ENCODE data around the gene PCK2.

The PCK2 gene

GRCh38 chr14:24136684-24137528 is 42.8 kb downstream of the PCK2 start:
- no peak for DNase-seq (ENCODE audit: low read depth)

DNA sequence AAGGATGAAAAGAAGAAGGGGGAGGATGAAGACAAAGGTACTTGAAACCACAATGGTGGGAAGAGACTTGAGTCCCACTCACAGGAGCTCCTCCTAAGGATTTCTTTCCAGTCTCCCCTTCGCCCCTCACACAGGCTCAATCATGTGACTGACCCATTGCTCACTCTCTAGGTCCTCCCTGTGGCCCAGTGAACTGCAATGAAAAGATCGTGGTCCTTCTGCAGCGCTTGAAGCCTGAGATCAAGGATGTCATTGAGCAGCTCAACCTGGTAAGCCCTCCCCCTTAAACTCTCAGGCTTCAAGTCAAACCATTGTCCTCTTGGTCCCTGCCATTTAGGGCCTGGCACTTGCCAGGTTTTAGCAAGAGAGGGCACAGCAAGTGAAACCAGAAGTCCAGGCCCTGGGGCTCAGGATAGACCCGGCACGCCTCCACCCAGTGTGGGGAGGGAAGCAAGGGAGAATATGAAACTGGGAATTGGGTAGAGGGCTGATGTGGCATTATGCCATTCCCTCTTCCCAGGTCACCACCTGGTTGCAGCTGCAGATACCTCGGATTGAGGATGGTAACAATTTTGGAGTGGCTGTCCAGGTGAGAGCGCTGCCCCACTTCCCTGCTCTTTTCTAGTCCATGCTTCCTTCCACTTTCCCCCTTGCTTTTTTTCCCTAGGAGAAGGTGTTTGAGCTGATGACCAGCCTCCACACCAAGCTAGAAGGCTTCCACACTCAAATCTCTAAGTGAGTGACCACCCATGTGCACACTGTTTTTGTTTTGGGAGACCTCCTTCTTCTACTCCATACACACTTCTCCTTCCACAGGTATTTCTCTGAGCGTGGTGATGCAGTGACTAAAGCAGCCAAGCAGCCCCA is 43.7 kb downstream of the PCK2 start:
- DNase-seq (ENCODE audit: low read depth), result no peak

GRCh38 chr14:24138396-24139271 is 44.5 kb downstream of the PCK2 start:
- DNase-seq (ENCODE audit: low read depth), result no peak

DNA sequence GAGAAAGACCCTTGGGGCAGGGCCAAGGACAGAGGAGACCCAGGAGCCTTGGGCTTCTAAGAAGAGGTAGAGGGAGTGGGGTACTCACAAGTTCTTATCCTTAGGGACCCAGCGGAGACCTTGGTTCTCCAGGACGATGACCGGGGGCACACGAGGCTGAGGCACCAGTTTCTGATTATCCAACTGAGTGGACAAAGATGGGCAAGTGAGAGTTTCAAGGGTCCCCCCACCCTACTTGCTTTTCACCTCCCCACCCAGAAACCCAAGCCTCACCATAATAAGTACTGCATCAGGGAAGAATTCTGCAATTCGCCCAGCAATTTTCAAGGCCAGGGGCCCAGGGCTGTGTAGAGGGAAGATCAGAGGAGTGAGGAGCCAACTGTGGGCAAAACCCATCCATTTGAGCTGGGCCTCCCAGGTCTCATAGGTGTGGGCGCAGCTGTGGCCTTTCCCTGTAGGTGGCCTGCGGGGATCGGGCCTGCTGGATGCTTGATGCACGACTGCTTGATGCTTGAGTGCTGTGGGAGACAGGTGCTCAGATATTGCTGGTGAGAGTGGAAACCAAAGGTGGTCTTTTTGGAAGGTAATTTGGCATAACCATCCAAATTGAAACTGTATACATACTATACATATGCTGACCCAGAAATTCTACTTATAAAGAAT is 45.3 kb downstream of the PCK2 start:
- DNase-seq (ENCODE audit: low read depth), result no peak

DNA sequence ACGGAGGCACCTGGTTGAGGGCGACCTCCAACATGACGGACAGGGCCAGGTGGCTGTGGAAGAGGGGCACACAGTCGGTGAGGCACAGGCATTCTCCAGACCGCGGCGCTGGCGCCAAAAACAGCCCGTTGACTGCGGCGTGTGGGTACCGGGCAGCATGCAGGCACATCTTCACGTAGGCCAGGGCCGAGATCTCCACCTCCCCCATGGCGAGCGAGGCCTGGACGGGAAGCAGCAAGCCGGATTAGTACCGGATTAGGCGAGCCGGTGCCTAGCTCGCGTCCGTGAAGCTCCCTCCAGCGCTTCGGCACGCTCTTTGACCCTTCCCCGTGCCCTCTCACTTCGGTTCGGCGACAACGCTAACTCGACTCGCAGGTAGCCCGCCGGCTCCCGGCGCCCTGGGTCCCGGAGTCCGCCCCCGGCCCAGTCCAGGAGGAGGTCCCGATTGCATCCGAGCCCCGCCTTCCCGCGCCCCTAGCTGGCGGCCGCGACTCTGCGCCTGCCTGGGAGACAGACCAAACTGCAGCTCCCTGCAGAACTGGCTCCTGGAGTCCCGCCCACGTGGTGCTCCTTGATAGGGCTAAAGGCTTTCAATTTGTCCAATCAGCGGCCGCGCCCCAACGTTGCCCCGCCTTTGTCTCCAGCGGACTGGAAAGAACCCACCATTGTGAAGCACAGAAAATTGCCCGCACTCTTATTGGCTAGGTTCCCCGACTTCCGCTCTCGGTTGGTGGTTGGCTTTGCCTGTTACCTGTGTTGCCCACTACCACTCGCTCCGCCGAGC is 47.2 kb downstream of the PCK2 start, which contains the start of gene EMC9:
Gene EMC9, minus strand, starts transcription at position 495 of the 784 bp plus-strand sequence. Its CDS starts 287 bp downstream, at position 208.
- DNase-seq (ENCODE audit: low read depth), result peak; percentile 98

- DNase-seq (ENCODE audit: low read depth), result no peak
Observed at GRCh38 chr14:24143511-24143910, 49.4 kb downstream of the PCK2 start.

DNA sequence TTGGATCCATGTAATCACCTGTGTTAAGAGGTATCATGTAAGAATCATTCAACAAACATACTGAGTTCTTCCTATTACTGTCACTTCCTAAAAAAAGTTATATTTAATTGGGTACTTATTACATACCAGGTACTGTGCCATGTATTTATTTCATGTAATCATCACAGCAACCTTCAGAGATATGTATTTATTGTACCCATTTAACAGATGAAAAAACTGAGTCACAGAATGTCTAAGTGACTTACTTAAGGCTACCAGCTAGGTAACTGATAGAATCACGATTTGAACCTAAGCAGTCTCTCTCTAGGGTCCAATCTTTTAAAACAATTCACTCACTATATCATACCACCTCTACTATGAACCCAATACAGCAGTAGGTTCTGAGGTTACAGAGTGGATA is 50.3 kb downstream of the PCK2 start:
- DNase-seq (ENCODE audit: low read depth), result no peak

DNA sequence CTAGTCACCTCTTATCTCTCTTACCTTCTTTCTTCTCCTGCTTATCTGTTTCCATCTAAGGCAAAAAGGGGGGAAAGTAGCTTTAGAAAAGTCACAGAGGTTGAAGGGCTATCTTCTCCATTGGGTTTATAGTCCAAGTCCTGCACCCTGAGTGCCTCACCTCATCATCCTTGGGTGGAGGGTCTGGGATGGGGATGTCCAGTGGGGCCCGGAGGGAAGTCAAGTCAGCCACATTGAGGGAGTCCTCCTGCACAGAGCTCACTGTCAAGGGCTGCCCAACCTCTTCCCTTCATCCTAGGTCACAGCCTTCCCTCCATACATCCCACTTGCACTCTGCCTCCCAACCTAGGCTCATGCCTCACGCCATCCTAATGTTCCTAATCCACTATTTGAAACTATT is 51.1 kb downstream of the PCK2 start:
- no peak for DNase-seq (ENCODE audit: low read depth)

DNA sequence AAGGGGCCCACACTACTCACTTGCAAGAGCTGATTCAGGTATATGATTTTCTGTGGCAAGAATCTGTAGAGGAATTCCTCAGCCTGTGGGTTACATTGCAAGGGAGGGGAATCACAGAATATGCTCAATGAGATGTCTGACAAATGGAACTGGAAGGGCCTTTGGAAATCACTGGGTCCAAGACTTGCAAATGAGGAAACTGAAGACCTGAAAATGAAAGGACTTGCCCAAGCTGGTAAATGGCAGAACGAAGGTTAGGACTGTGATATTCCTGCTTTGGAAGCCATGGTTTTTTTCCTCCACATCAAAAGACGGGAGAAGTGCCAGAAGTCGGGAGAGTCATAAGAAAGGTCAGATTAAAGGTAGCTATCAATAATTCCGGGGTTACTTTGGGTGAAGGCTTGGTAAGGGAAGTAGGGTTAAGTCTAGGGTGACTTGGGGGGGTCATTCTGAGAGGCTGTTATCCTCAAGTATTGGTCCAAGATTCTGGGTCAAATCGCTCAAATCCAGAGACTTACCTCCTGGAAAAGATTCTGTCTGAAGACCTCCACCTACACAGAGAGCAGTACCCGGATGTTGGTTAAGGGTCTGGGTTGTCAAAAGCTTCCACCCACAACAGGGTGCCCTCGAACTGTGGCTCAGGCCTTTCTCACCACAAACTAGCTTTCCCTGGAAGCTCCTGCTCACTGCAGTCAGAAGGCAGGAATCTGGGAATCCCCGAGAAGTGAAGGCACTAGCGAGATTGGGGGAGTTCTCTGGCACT is 51.8 kb downstream of the PCK2 start:
- no peak for DNase-seq (ENCODE audit: low read depth)

DNA sequence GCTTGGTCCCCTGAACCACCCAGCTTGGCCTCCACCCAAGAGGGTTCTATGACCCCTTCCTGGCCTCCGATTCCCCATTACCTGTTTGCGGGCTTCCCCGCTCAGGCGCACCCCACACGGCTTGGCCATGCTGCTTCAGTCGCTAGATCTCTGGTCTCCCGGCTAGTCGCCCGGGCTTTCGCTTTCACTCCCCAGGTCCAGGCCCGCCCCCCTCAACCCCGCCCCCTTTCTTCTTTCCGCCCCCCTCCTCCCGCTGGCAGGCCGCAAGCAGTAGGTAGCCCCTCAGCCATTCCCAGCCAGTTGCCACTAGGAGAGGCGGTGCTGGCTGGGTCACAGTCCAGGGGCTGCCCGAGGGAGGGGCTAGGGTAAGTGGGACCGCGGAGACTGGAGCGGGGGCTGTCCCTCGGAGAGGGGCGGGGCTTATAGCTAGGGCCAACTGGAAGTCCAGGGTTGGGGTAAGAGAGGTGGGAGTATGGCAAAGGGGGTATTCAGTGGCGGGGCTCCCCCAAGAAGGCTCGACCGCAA is 52.4 kb downstream of the PCK2 start, which contains the start of gene PSME2:
Gene PSME2, minus strand, starts transcription at position 158 of the 525 bp plus-strand sequence. Its CDS starts 29 bp downstream, at position 129.
- DNase-seq (ENCODE audit: low read depth), result peak; percentile 73

DNA sequence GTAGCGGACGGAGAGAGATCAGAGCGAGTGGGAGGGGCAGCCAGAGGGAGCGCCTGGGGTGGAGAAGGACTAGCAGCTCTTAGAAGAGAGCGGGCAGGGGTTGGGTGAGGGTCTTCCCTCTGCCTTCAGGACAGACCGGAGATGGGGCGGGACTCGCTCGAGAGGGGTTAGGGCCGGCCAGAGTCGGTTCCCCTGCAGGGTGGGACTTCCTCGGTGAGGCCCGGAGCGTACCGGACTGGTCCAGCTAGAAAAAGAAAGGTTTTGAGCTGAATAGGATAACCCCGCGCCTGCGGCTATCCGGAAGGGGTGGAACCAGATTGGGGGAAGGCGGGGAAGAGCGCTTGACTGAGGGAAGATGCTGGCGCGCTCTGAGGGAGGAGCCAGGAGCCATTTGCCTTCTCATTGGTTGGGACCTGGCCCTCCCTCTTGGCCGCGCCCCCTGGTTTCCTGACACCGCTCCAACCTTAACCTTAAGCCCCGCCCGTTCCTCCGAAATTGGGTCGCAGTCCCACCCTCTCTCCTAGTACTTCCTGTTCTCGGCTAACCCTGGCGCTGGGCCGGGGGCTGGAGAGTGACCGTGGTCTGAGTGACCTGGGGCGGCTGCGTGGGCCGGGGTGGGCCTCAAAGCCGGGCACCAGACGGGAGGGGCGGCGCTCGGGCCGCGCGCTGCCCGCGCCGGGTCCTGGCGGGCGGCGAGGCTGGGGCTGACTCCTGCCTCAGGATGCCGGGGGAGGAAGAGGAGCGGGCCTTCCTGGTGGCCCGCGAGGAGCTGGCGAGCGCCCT is 53.1 kb downstream of the PCK2 start, which contains the start of gene RNF31:
Gene RNF31, plus strand, starts transcription at position 521 of the 783 bp plus-strand sequence. Its CDS starts 201 bp downstream, at position 722.
- DNase-seq (ENCODE audit: low read depth), result peak; percentile 94

GRCh38 chr14:24147761-24148428 is 53.8 kb downstream of the PCK2 start:
- DNase-seq (ENCODE audit: low read depth), result no peak

GRCh38 chr14:24149302-24149969 is 55.3 kb downstream of the PCK2 start:
- no peak for DNase-seq (ENCODE audit: low read depth)

DNA sequence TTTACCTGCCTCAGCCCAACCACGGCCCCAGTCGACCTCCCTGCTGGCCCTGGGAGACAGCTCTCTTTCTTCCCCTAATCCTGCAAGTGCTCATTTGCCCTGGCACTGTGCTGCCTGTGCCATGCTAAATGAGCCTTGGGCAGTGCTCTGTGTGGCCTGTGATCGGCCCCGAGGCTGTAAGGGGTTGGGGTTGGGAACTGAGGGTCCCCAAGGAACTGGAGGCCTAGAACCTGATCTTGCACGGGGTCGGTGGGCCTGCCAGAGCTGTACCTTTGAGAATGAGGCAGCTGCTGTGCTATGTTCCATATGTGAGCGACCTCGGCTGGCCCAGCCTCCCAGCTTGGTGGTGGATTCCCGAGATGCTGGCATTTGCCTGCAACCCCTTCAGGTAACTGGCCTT is 56.0 kb downstream of the PCK2 start:
- no peak for DNase-seq (ENCODE audit: low read depth)

DNA sequence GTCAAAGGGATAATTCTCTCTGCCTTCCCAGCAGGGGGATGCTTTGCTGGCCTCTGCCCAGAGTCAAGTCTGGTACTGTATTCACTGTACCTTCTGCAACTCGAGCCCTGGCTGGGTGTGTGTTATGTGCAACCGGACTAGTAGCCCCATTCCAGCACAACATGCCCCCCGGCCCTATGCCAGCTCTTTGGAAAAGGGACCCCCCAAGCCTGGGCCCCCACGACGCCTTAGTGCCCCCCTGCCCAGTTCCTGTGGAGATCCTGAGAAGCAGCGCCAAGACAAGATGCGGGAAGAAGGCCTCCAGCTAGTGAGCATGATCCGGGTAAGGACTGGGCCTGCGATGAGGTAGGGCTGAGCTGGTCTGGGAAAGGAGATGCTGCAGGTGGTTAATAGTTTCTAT is 56.5 kb downstream of the PCK2 start:
- no peak for DNase-seq (ENCODE audit: low read depth)

- DNase-seq (ENCODE audit: low read depth), result no peak
Observed at GRCh38 chr14:24150993-24151392, 56.9 kb downstream of the PCK2 start.

DNA sequence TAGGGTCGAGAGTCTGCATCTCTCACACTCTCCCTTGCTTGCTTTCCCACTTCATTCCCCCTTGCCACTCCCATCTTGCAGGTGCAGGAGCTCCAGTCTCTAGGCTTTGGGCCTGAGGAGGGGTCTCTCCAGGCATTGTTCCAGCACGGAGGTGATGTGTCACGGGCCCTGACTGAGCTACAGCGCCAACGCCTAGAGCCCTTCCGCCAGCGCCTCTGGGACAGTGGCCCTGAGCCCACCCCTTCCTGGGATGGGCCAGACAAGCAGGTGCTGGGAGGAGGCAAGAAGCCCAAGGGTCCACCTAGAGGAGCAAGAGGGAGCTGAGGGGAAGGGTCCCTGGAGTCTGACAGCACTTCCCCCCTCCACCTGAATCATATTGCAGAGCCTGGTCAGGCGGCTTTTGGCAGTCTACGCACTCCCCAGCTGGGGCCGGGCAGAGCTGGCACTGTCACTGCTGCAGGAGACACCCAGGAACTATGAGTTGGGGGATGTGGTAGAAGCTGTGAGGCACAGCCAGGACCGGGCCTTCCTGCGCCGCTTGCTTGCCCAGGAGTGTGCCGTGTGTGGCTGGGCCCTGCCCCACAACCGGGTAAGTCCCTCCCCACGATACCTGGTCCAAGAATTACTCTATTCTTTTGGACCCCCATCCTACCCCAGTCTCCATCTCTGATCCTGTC is 57.4 kb downstream of the PCK2 start:
- DNase-seq (ENCODE audit: low read depth), result no peak
